ENCODE data around the gene DEFB129.

GRCh38 chr20:252801-253200, 25.7 kb downstream of the DEFB129 start:
- no peak for TF ChIP-seq POLR2A (IDR thresholded peaks at IDR 0.05; ENCODE audit: low read depth)
- no peak for TF ChIP-seq CTCF (IDR thresholded peaks at IDR 0.05)
- TF ChIP-seq EP300 (IDR thresholded peaks at IDR 0.05): no peak
